IMR-90 (cell line): Measurements from ENCODE around the gene SARNP. TPM values are rescaled to one million over a fixed set of nuclear protein-coding genes. Genes with fewer than 3 reads are reported as not detected.

Experiments used
- ATAC-seq: fragments of 200-7000 bp; cut with Tn5 transposase; 2 replicates; pipeline ENCODE4 v1.9.1; 2020; ENCODE audit warnings: low read depth, mild to moderate bottlenecking, moderate library complexity
- BruUV-seq: library from RNA; stranded (reverse); fragments of 400-500 nt; replicated peaks from 2 replicates; lab custom pipeline; 2021; lab: Mats Ljungman, UMichigan
- CTCF ChIA-PET: fragments of 300-600 bp; formaldehyde crosslinking; extraction: SDS; loops from one replicate; lab custom pipeline; 2021; ENCODE audit warnings: antibody characterized with exemption; lab: Yijun Ruan, JAX
- POLR2A ChIA-PET: fragments of 300-600 bp; sonication (Branson Sonifier 250); formaldehyde crosslinking; loops from one replicate; lab custom pipeline; 2022; ENCODE audit warnings: antibody characterized with exemption; ENCODE audit not compliant: unreplicated experiment; lab: Charles Lee
- DNase-seq: peaks from one replicate; pipeline ENCODE4 v3.0.0; 2013
- H2AFZ ChIP-seq: replicated peaks from 2 replicates; pipeline ENCODE3; 2013; ENCODE audit warnings: low read length, mild to moderate bottlenecking; ENCODE audit not compliant: poor library complexity
- H2AK5ac ChIP-seq: 2 replicates; pipeline ENCODE4 v1.6.1; 2013; ENCODE audit warnings: low read depth, low read length, inconsistent platforms
- H2AK9ac ChIP-seq: replicated peaks from 2 replicates; pipeline ENCODE3; 2013; ENCODE audit warnings: mild to moderate bottlenecking, low read depth, low read length, moderate library complexity; ENCODE audit not compliant: poor library complexity
- H2BK120ac ChIP-seq: 2 replicates; pipeline ENCODE4 v1.6.1; 2013; ENCODE audit warnings: low read depth, low read length, inconsistent platforms
- H2BK15ac ChIP-seq: 3 replicates; pipeline ENCODE4 v1.6.1; 2013; ENCODE audit warnings: low read depth, low read length, inconsistent platforms
- H2BK20ac ChIP-seq: 2 replicates; pipeline ENCODE4 v1.6.1; 2013; ENCODE audit warnings: low read depth, mild to moderate bottlenecking, inconsistent platforms, low read length, moderate library complexity
- H2BK5ac ChIP-seq: 2 replicates; pipeline ENCODE4 v1.6.1; 2013; ENCODE audit warnings: mild to moderate bottlenecking, low read depth, low read length, inconsistent platforms; ENCODE audit not compliant: poor library complexity, severe bottlenecking
- H3K14ac ChIP-seq: replicated peaks from 2 replicates; pipeline ENCODE4 v1.6.1; 2013; ENCODE audit warnings: low read depth, low read length, inconsistent platforms
- H3K18ac ChIP-seq: 2 replicates; pipeline ENCODE4 v1.6.1; 2013; ENCODE audit warnings: low read depth, low read length, control low read depth
- H3K23ac ChIP-seq: 2 replicates; pipeline ENCODE4 v1.6.1; 2013; ENCODE audit warnings: low read depth, low read length, inconsistent platforms
- H3K27ac ChIP-seq: 2 replicates; pipeline ENCODE4 v1.5.1; 2013; ENCODE audit warnings: mild to moderate bottlenecking, control low read depth, low read length; ENCODE audit not compliant: insufficient read depth
- H3K27me3 ChIP-seq: 2 replicates; pipeline ENCODE4 v1.6.1; 2013; ENCODE audit warnings: low read length; ENCODE audit not compliant: control insufficient read depth, insufficient read depth
- H3K36me3 ChIP-seq: 2 replicates; pipeline ENCODE4 v1.6.1; 2013; ENCODE audit warnings: low read length, mixed read lengths; ENCODE audit not compliant: control insufficient read depth, insufficient read depth
- H3K4ac ChIP-seq: 2 replicates; pipeline ENCODE4 v1.6.1; 2013; ENCODE audit warnings: low read depth, low read length, inconsistent platforms
- H3K4me1 ChIP-seq: 2 replicates; pipeline ENCODE4 v1.6.1; 2013; ENCODE audit warnings: low read length, mixed read lengths; ENCODE audit not compliant: control insufficient read depth, insufficient read depth
- H3K4me2 ChIP-seq: 2 replicates; pipeline ENCODE4 v1.6.1; 2013; ENCODE audit warnings: low read depth, mild to moderate bottlenecking, control low read depth, low read length, moderate library complexity
- H3K4me3 ChIP-seq: 2 replicates; pipeline ENCODE4 v1.5.1; 2013; ENCODE audit warnings: low read depth, mild to moderate bottlenecking, control low read depth, low read length, moderate library complexity; ENCODE audit not compliant: insufficient read depth
- H3K56ac ChIP-seq: 2 replicates; pipeline ENCODE4 v1.6.1; 2013; ENCODE audit warnings: low read length, inconsistent platforms; ENCODE audit not compliant: insufficient read depth; ENCODE audit errors: extremely low read depth
- H3K79me1 ChIP-seq, 2 experiments: 2 replicates each; pipeline ENCODE4 v1.6.1; 2013; ENCODE audit warnings: low read length in 2 of 2, inconsistent platforms in 1 of 2, low read depth in 1 of 2
- H3K9ac ChIP-seq: 2 replicates; pipeline ENCODE4 v1.6.1; 2013; ENCODE audit warnings: low read depth, low read length, control low read depth
- H3K9me1 ChIP-seq: 2 replicates; pipeline ENCODE4 v1.6.1; 2013; ENCODE audit warnings: low read length, inconsistent platforms; ENCODE audit not compliant: insufficient read depth
- H3K9me3 ChIP-seq: 2 replicates; pipeline ENCODE4 v1.6.1; 2013; ENCODE audit warnings: low read length; ENCODE audit not compliant: control insufficient read depth, insufficient read depth
- H4K20me1 ChIP-seq: 2 replicates; pipeline ENCODE4 v1.6.1; 2013; ENCODE audit warnings: low read length, inconsistent platforms; ENCODE audit not compliant: insufficient read depth
- H4K5ac ChIP-seq: 2 replicates; pipeline ENCODE4 v1.6.1; 2013; ENCODE audit warnings: mild to moderate bottlenecking, low read depth, low read length, control low read depth
- H4K8ac ChIP-seq, 2 experiments: 2 replicates each; pipeline ENCODE4 v1.6.1; 2013; ENCODE audit warnings: low read depth in 2 of 2, low read length in 2 of 2, control low read depth in 1 of 2, inconsistent platforms in 1 of 2
- H4K91ac ChIP-seq: 2 replicates; pipeline ENCODE4 v1.6.1; 2013; ENCODE audit warnings: low read depth, low read length, inconsistent platforms; ENCODE audit not compliant: insufficient read depth
- BHLHE40 ChIP-seq: fragments of 150-350 bp; IDR thresholded peaks from 2 replicates; pipeline ENCODE4 v1.6.1; 2016; ENCODE audit warnings: mild to moderate bottlenecking, low read depth, low read length
- CEBPB ChIP-seq: IDR thresholded peaks from 2 replicates; pipeline ENCODE4 v1.6.1; 2012; ENCODE audit warnings: low read depth, low read length, improper control_type of control experiment
- CHD1 ChIP-seq: IDR thresholded peaks from 2 replicates; pipeline ENCODE4 v1.6.1; 2012; ENCODE audit warnings: low read depth, low read length, improper control_type of control experiment
- FOS ChIP-seq: fragments of 150-350 bp; IDR thresholded peaks from 2 replicates; pipeline ENCODE4 v1.6.1; 2016; ENCODE audit warnings: low read depth, low read length
- MAFK ChIP-seq: IDR thresholded peaks from 2 replicates; pipeline ENCODE4 v1.6.1; 2012; ENCODE audit warnings: low read depth, low read length, improper control_type of control experiment
- MAZ ChIP-seq: IDR thresholded peaks from 2 replicates; pipeline ENCODE4 v1.6.1; 2012; ENCODE audit warnings: low read depth, mild to moderate bottlenecking, low read length, improper control_type of control experiment, moderate library complexity, borderline replicate concordance
- MXI1 ChIP-seq: IDR thresholded peaks from 2 replicates; pipeline ENCODE4 v1.6.1; 2012; ENCODE audit warnings: low read depth, mild to moderate bottlenecking, low read length, moderate library complexity, borderline replicate concordance
- NFE2L2 ChIP-seq: fragments of 150-350 bp; IDR thresholded peaks from 2 replicates; pipeline ENCODE4 v1.6.1; 2016; ENCODE audit warnings: low read depth, mild to moderate bottlenecking, low read length
- POLR2A ChIP-seq: IDR thresholded peaks from 2 replicates; pipeline ENCODE4 v1.6.1; 2012; ENCODE audit warnings: mild to moderate bottlenecking, low read depth, low read length
- RAD21 ChIP-seq: IDR thresholded peaks from 2 replicates; pipeline ENCODE4 v1.6.1; 2012; ENCODE audit warnings: low read length, improper control_type of control experiment
- RCOR1 ChIP-seq: IDR thresholded peaks from 2 replicates; pipeline ENCODE4 v1.6.1; 2012; ENCODE audit warnings: mild to moderate bottlenecking, low read length, improper control_type of control experiment; ENCODE audit not compliant: insufficient replicate concordance
- RFX5 ChIP-seq: IDR thresholded peaks from 2 replicates; pipeline ENCODE4 v1.8.0; 2012; ENCODE audit warnings: low read depth, mild to moderate bottlenecking, low read length, moderate library complexity
- SMC3 ChIP-seq: fragments of 150-350 bp; IDR thresholded peaks from 2 replicates; pipeline ENCODE4 v1.6.1; 2016; ENCODE audit warnings: low read depth, mild to moderate bottlenecking, antibody characterized with exemption, low read length, moderate library complexity
- WGBS, 2 experiments: methylation state at CpG; one replicate each; pipeline versions ENCODE4 v1.1.5 to v1.1.7; 2013; ENCODE audit warnings: missing lambda C conversion rate in 2 of 2; ENCODE audit not compliant: insufficient read length in 1 of 2; ENCODE audit errors: extremely low coverage in 2 of 2; 5-methylcytosine and 5-hydroxymethylcytosine counted together
- dilution Hi-C: fragments of 300-500 bp; cut with HindIII; formaldehyde crosslinking; loops from one replicate; pipeline ENCODE4 v1.14.3; 2018; ENCODE audit warnings: low sequenced_read_pairs; ENCODE audit not compliant: unreplicated experiment
- in situ Hi-C: fragments of 300-500 bp; cut with MboI; formaldehyde crosslinking; loops from 3 replicates; pipeline ENCODE4 v1.14.3; 2019; ENCODE audit warnings: low sequenced_read_pairs, inconsistent platforms, mixed read lengths
- intact Hi-C: fragments of 100-400 bp; cut with micrococcal nuclease; formaldehyde crosslinking; loops from 2 replicates; pipeline ENCODE4 v1.10.0; 2022
- polyA plus RNA-seq, 3 experiments: library from polyadenylated mRNA; depleted of rRNA; stranded (reverse); fragments of >200 nt; gene quantifications; 2 replicates each; pipeline ENCODE4 v1.2.3, GENCODE V29; 2012; ENCODE audit warnings: low replicate concordance in 1 of 3
- total RNA-seq: library from RNA; depleted of rRNA; stranded (reverse); fragments of >200 nt; gene quantifications from 2 replicates; pipeline ENCODE4 v1.2.3, GENCODE V29; 2012
- TF ChIP-seq, protein P1 (sequence below): fragments of 150-350 bp; IDR thresholded peaks from 2 replicates; pipeline ENCODE4 v1.6.1; 2016; ENCODE audit warnings: low read depth, mild to moderate bottlenecking, low read length, moderate library complexity, borderline replicate concordance
- TF ChIP-seq, protein P2 (sequence below): fragments of 150-350 bp; IDR thresholded peaks from 2 replicates; pipeline ENCODE4 v1.6.1; 2017; ENCODE audit warnings: mild to moderate bottlenecking, antibody characterized with exemption, low read length, low read depth

SARNP gene
- total and polyA plus RNA-seq, 2 of the 4 experiments (the other 2 are of a cell fraction), result 46.8 to 103 TPM

DNA sequence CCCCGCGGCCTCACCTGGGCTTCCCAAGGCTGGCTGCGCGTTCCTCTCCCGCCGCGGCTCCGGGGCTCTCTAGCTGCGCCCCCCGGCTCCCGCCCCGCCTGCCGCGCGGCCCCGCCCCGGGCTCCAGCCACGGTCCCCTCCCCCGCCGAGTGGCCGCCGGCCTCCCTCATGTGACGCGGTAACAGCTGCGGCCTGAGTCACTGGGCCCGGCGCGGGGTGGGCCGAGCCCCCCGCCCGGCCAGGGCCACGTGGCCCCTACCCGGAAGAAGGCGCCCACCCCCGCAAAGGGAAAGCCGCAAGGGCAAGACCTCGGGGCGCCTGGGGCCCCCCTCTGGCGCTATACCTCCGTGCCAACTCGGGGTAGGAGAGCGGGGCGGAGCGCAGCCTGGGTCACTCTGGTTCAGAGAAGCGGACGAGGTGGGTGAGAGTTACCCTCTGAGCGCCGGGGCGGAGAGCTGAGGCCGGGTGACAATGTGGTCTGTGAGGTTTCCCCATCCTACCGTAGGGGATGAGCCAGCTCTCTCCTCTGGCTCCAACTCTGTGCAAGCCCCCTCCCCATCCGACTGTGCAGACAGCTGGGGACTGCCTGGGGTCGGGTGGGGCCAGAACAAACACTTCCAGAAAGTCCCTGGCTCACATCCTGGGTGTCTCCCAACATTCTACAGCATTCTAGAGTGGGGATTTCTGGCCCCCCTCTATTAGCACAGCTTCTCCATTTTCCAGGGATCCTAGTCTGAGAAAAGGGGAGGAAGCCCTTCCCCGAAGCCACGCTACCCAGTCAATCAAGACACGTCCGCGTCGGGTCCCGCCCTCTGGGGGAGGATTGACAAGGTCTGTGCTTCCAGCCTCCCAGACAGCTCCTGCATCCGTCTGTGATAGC is 88.3 kb downstream of the SARNP start, which contains the start of gene CD63:
Gene CD63, minus strand, starts transcription at position 71 of the 880 bp plus-strand sequence. CDS start 668 bp downstream, outside the sequence.
- H4K20me1 ChIP-seq, result peaks cover 49% of the 10 kb centered on the region
- peak within 1 kb of the TSS; percentile 99 for H3K14ac ChIP-seq
- DNase-seq (peak; percentile 94), ATAC-seq (peak; percentile 68)
- H3K9me3 ChIP-seq, result no peaks in the 10 kb centered on the region
- peaks cover 30% of the 10 kb centered on the region for H3K36me3 ChIP-seq
- H3K9ac ChIP-seq, result peak within 1 kb of the TSS; percentile 94
- intact Hi-C loops, result no loop called here
- CTCF ChIA-PET, result interaction anchor here (0.6 to 2.0 kb wide), 4 partner anchors 9 to 74 kb away, joined by 3 to 16 read pairs (median 3); no protein-coding TSS in a partner anchor
- H2AFZ ChIP-seq, result peak within 1 kb of the TSS; percentile 94
- H3K18ac ChIP-seq, result peak within 1 kb of the TSS; percentile 87
- H2BK15ac ChIP-seq, result peak within 1 kb of the TSS; percentile 97; the same call in 2 of the 3 replicates
- peak within 1 kb of the TSS; percentile 97 to 99 for H4K8ac ChIP-seq
- H2BK120ac ChIP-seq, result peak within 1 kb of the TSS; percentile 98
- H3K4me1 ChIP-seq, result peaks cover 8% of the 10 kb centered on the region
- peak within 1 kb of the TSS; percentile 100 for H4K91ac ChIP-seq
- H3K4me3 ChIP-seq, result peak within 1 kb of the TSS; percentile 90
- H3K27ac ChIP-seq, result peak within 1 kb of the TSS; percentile 98
- POLR2A ChIA-PET, result interaction anchor here (0.6 to 1.7 kb wide), 4 partner anchors 9 to 198 kb away, joined by 3 to 8 read pairs (median 6); partner anchors contain the start of genes PYM1 and RDH5
- H3K9me1 ChIP-seq, result no peaks in the 10 kb centered on the region
- H3K23ac ChIP-seq, result peak within 1 kb of the TSS; percentile 99
- peak within 1 kb of the TSS; percentile 82 for H2BK20ac ChIP-seq
- peak within 1 kb of the TSS; percentile 94 for H3K4me2 ChIP-seq
- no TSS peak for BruUV-seq
- peak within 1 kb of the TSS; percentile 100 for H3K4ac ChIP-seq
- H2AK5ac ChIP-seq, result peak within 1 kb of the TSS; percentile 99
- H3K27me3 ChIP-seq, result no peaks in the 10 kb centered on the region
- peak within 1 kb of the TSS; percentile 100 for H2AK9ac ChIP-seq
- H3K79me1 ChIP-seq, result peaks cover 8 to 67% of the 10 kb centered on the region in 2 experiments
- H2BK5ac ChIP-seq, result peak within 1 kb of the TSS; percentile 99
- 0% methylated on average over 1 of the region's 61 CpGs; no CpG with 5 or more reads in 1 of the 2 experiments for WGBS, 2 experiments
- peak within 1 kb of the TSS; percentile 81 for H4K5ac ChIP-seq
- peak within 1 kb of the TSS; percentile 98 for H3K56ac ChIP-seq
- in situ Hi-C loops, result no loop called here
- dilution Hi-C loops, result no loop called here
- TF ChIP-seq POLR2A, result peak; percentile 92
- TF ChIP-seq RAD21, result no peak
- TF ChIP-seq, protein P1, sequence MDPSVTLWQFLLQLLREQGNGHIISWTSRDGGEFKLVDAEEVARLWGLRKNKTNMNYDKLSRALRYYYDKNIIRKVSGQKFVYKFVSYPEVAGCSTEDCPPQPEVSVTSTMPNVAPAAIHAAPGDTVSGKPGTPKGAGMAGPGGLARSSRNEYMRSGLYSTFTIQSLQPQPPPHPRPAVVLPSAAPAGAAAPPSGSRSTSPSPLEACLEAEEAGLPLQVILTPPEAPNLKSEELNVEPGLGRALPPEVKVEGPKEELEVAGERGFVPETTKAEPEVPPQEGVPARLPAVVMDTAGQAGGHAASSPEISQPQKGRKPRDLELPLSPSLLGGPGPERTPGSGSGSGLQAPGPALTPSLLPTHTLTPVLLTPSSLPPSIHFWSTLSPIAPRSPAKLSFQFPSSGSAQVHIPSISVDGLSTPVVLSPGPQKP, result no peak
- 0 out of 2 replicates have a peak, but pooled peaks have one; percentile 8 for TF ChIP-seq RFX5
- TF ChIP-seq MXI1, result peak; percentile 74; the same call in 1 of the 2 replicates
- no peak for TF ChIP-seq MAFK
- TF ChIP-seq, protein P2, sequence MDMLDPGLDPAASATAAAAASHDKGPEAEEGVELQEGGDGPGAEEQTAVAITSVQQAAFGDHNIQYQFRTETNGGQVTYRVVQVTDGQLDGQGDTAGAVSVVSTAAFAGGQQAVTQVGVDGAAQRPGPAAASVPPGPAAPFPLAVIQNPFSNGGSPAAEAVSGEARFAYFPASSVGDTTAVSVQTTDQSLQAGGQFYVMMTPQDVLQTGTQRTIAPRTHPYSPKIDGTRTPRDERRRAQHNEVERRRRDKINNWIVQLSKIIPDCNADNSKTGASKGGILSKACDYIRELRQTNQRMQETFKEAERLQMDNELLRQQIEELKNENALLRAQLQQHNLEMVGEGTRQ, result peak; percentile 97
- TF ChIP-seq CEBPB, result no peak; the same call in 1 of the 2 replicates
- no peak for TF ChIP-seq NFE2L2
- peak; percentile 93 for TF ChIP-seq MAZ
- peak; percentile 30 for TF ChIP-seq RCOR1
- peak; percentile 92 for TF ChIP-seq FOS
- TF ChIP-seq CHD1, result no peak; the same call in 1 of the 2 replicates
- TF ChIP-seq SMC3, result no peak
- TF ChIP-seq BHLHE40, result peak; percentile 78
